HEK293T (cell line): ENCODE results near the gene RAVER2.

Experiments
- BHLHE40 ChIP-seq: fragments of 450-650 bp; IDR thresholded peaks from 2 replicates; pipeline ENCODE4 v1.6.1; 2016; ENCODE audit warnings: mild to moderate bottlenecking, moderate library complexity, borderline replicate concordance
- CTBP1 ChIP-seq: fragments of 450-650 bp; IDR thresholded peaks from 2 replicates; pipeline ENCODE4 v1.6.1; 2016; ENCODE audit warnings: borderline replicate concordance
- ELF4 ChIP-seq: fragments of 450-650 bp; IDR thresholded peaks from 2 replicates; pipeline ENCODE4 v1.6.1; 2017; ENCODE audit warnings: antibody characterized with exemption
- FOXA1 ChIP-seq: fragments of 450-650 bp; IDR thresholded peaks from 2 replicates; pipeline ENCODE4 v1.6.1; 2016; ENCODE audit warnings: mild to moderate bottlenecking
- FOXK2 ChIP-seq: fragments of 450-650 bp; IDR thresholded peaks from 2 replicates; pipeline ENCODE4 v1.6.1; 2016; ENCODE audit warnings: mild to moderate bottlenecking
- FOXM1 ChIP-seq: fragments of 450-650 bp; IDR thresholded peaks from 2 replicates; pipeline ENCODE4 v1.6.1; 2017; ENCODE audit warnings: mild to moderate bottlenecking, borderline replicate concordance
- HDGF ChIP-seq: fragments of 450-650 bp; IDR thresholded peaks from 2 replicates; pipeline ENCODE4 v1.6.1; 2017; ENCODE audit warnings: antibody characterized with exemption, borderline replicate concordance
- L3MBTL2 ChIP-seq: fragments of 450-650 bp; conservative IDR thresholded peaks from 2 replicates; pipeline ENCODE4 v1.6.1; 2016; ENCODE audit warnings: mild to moderate bottlenecking
- LEF1 ChIP-seq: fragments of 450-650 bp; IDR thresholded peaks from 2 replicates; pipeline ENCODE4 v1.6.1; 2017; ENCODE audit warnings: mild to moderate bottlenecking, borderline replicate concordance
- NFRKB ChIP-seq: fragments of 450-650 bp; IDR thresholded peaks from 2 replicates; pipeline ENCODE4 v1.6.1; 2016; ENCODE audit warnings: mild to moderate bottlenecking, moderate library complexity
- SP1 ChIP-seq: fragments of 450-650 bp; IDR thresholded peaks from 2 replicates; pipeline ENCODE4 v1.6.1; 2017
- TARDBP ChIP-seq: fragments of 450-650 bp; IDR thresholded peaks from 2 replicates; pipeline ENCODE4 v1.6.1; 2016
- TF ChIP-seq, protein P1 (sequence below): fragments of 450-650 bp; IDR thresholded peaks from 2 replicates; pipeline ENCODE4 v1.6.1; 2016

DNA sequence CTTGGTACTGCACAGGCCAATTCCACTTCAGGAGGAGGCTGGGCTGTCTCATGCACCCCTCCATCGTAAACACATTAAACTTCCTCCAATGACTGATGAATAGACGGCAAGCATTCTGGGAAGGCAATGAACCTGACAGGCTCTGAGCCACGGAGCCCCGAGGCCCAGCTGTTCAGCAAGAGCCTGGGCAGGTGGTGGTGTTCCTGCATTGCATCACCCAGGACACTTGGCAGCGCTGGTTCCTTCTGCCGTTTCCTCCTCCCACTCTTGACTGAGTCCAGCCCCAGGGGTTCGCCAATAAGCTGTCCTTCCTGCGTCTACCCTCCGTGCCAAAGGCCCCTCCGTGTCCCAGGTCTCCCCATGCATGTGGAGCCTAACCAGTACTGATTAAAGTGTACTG is 111.7 kb downstream of the RAVER2 start:
- TF ChIP-seq L3MBTL2 (no peak), FOXK2 (no peak), CTBP1 (no peak), BHLHE40 (no peak), FOXM1 (no peak), FOXA1 (no peak), NFRKB (no peak), SP1 (no peak), TARDBP (no peak), LEF1 (no peak), HDGF (no peak), ELF4 (no peak)
- TF ChIP-seq, protein P1, sequence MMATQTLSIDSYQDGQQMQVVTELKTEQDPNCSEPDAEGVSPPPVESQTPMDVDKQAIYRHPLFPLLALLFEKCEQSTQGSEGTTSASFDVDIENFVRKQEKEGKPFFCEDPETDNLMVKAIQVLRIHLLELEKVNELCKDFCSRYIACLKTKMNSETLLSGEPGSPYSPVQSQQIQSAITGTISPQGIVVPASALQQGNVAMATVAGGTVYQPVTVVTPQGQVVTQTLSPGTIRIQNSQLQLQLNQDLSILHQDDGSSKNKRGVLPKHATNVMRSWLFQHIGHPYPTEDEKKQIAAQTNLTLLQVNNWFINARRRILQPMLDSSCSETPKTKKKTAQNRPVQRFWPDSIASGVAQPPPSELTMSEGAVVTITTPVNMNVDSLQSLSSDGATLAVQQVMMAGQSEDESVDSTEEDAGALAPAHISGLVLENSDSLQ: no peak
